Measurements from ENCODE around the gene SNRPA1. TPM values are rescaled to one million over a fixed set of nuclear protein-coding genes. Genes with fewer than 3 reads are reported as not detected.
A peak's percentile ranks its signal among the peaks of the same experiment; 100 is the strongest.

Gene SNRPA1
- polyA plus RNA-seq, 3 donors, result 57.3 to 63.6 (median 61.5) TPM

DNA sequence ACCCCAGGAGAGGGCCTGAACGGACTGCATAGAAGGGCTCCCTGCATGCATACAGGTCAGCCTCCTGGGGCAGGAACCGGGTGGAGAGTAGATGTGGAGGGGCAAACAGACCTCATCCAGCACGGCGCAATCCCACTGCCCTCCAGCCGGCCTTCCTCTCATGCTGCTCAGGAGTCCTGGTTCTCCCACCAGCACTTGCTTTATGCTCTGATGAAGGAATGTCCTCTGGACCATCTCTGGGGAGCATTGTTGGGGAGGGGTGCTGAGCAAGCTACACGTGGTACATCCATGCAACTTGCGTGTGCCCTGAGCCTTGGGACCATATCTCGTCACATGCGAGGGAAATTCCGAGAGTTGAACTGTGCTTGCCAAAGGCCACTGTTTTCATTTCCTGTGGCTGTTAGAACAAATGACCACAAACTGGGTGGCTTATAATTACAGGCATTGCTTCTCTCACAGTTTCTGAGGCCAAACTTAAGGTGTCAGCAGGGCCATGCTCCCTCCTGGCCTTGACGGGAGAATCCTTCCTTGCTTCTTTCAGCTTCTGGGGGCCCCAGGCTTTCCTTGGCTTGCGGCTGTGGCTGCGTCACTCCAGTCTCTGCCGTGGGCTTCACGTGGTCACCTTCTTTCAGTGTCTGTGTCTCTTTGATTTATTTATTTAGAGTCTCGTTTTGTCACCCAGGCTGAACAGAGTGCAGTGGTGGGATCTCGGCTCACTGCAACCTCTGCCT is 30.0 kb downstream of the SNRPA1 start:
- no peak for DNase-seq (ENCODE audit: low read depth in 3 of 3, low spot score in 2 of 3)

DNA sequence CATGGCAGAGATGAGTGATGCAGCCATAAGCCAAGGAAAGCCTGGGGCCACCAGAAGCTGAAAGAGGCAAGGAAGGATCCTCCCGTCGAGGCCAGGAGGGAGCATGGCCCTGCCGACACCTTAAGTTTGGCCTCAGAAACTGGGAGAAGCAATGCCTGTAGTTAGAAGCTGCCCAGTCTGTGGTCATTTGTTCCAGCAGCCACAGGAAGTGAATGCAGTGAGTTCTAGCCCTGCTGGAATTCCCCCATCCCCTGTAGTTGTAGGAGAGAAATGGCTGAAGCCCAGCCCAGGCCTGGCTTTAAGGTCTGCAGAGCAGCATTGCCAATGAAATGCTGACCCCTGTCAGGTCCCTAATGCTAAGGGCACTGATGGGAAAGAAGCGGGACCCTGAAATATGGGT is 31.0 kb downstream of the SNRPA1 start:
- no peak for DNase-seq (ENCODE audit: low read depth in 3 of 3, low spot score in 2 of 3)

DNA sequence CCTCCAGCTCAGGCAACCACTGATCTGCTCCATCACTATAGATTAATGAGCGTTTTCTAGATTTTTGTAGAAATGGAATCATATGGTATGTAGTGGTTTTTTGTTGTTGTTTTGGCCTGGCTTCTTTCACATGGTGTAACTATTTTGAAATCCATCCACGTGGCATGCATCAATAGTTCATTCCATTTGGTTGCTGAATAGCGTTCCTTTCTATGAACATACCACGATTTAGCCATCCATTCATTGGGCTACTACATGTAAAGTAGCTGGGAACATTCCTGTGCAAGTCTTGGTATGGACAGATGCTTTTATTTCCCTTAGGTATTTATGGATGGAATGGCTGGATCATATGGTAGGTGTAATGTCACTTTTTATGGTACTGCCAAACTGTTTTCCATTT is 32.5 kb downstream of the SNRPA1 start:
- DNase-seq (ENCODE audit: low read depth in 3 of 3, low spot score in 2 of 3), result no peak

DNA sequence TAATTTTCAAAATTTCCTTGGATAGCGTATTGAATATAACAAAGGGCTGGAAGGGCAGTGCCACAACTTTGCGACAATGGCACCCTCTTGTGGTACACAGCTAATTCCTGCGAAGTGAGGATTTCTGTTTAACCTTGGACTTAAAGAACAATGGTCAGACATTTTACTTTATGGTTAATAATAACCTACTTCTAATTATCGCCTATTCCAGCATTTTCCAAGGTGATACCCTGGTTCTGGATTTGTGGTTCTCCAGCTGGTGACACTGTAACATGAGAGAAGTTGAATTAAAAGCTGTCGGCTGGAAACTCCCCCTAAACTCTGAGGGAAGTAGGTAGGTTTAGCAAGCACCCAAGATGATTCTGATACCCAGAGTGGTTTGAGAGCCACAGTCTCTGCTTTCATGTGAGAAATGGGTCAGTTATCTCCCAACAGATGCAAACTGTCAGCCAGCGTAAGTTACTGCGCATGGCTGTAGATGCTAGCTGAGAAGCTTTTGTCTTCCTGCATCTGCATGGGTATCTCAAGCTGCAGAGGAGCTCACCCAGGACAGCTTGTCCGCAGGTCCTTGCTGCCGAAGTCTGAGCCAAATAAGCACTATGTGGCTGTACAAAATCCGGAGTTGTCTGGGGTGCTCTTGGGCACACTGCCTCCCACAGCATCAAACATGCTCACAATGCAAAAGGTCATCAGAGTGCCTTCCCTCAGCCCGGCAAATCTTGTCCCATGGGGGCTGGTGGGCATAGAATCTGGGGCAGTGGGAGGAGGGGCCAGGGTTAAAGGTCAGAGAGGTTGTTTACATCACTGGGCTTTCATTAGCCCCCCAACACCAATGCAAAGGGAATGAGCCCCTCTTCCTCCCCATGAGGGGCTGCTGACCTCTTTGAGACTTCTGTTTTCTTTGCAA is 36.6 kb downstream of the SNRPA1 start:
- DNase-seq (ENCODE audit: low read depth in 3 of 3, low spot score in 2 of 3), result peak in 1 of 3 donors; percentile 69

DNA sequence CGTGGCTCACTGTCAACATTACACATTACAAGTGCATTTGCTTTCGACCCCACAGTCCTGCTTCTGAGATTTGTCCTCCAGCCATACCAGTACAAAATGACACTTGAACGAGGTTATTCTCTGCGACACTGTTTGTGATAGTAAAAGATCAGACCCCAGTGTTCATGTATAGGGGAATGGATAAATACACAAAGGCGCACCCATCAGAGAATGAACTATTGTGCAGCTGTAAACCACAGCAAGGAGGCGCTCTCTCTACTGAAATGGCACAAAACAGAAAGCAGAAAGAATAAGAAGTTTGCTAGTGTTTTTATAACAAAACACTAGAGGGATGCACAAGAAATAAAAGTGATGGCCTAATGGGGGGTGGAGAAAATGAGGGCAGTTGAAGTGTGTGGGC is 38.3 kb downstream of the SNRPA1 start:
- DNase-seq (ENCODE audit: low read depth in 3 of 3, low spot score in 2 of 3), result no peak

DNA sequence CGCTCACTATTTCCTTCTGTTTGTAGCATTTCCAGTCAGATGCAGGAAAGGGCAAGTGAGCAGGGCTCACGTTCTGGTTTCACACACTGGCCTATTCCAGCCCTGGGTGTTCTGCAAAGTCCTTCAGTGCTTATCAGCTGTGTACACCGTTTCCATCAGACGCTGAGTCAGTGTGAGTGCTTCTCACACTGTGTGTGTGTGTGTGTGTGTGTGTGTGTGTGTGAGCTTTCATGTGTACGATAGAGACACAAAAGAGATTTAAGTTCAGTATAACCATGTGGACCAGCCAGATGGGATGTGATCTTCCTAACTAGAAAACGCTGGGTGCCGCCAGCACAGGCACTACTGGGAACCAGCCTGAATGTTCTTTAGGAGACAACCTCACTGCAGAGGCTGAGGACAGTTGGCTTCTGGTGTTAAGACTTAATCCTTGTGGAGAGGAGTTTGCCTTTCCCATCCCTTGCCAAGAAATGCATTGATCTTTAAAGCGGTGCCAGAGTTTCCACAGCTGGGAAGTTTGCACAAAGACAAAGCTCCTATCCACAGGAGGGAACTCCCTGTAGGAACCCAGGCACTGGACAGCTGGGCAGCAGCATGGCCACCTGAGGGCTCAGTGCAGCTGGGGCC is 39.3 kb downstream of the SNRPA1 start:
- DNase-seq (ENCODE audit: low read depth in 3 of 3, low spot score in 2 of 3), result no peak

DNA sequence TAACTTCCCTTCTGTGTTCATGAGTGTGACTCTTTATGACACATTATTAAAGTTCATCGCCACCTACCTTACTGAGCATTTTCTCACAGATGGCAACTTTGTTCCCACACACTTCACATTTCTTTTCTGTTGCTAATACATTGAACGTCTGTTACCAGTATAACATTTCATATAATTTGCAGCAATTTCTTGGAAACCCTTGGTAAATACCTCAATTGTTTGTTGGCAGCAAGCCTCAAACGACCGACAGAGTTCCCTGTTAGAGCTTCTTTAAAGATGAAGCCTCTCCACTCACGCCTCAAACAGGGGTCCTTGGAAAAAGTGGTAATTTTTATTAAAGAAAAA is 40.0 kb downstream of the SNRPA1 start:
- DNase-seq (ENCODE audit: low read depth in 3 of 3, low spot score in 2 of 3), result no peak

DNA sequence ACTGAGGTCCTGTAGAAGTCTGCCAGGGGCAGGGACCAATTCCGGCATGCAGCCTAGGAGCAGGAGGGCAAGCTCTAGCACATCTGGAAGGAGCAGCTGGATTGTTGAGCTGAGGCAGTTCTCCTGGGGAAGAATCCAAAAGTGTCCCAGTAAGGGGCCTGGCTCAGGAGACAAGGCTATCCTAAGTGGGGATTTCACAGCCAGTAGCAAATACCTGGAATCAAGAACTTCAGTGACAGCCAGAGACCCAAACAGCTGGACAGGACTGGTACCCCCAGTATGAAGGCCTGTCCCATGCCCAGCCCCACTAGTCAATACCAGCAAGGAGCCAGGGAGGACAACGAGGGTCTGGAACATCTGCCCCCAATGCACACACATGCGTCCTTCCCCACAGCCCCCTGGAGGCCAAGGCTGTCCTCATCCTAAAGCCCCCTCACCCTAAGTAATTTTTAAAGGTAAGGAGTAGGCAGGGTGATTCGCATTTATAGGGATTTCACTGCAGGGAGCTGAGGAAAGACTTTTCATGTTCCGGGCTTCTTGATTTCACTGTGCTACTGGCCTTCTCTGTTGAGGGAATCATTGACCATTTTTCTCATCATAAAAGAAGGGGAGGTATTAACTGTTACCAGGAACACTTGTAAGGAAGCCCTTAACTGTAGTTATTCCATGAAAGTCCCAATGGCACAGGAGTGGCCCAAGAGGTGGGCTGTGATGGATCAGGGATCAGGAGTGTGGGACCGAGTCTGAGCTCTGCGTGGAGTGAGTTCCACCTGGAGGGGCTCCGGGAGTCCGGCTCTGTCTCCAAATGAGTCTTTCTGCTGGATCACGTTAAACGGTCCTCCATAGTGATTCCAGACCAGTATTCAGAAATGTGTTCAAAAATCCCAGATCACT is 40.6 kb downstream of the SNRPA1 start:
- no peak for DNase-seq (ENCODE audit: low read depth in 3 of 3, low spot score in 2 of 3)

DNA sequence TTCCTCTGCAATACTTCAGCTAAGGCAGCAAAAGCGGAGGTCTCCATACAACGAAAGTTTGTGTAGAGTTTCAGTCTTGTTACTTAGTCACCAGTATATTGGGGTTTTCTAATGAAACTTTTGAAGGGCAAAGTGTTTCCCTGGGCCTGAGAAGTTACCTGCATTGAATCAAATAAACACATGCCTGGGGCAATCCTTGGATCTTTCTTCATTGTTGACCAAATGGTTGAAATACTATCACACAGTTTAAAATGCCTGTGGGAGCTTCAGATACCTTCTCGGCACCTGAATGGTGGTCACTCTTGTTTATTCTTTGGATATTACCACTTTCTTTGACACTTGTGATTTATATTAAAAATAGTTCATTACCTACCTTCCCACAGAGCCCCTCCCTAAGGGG is 42.2 kb downstream of the SNRPA1 start:
- DNase-seq (ENCODE audit: low read depth in 3 of 3, low spot score in 2 of 3), result no peak

DNA sequence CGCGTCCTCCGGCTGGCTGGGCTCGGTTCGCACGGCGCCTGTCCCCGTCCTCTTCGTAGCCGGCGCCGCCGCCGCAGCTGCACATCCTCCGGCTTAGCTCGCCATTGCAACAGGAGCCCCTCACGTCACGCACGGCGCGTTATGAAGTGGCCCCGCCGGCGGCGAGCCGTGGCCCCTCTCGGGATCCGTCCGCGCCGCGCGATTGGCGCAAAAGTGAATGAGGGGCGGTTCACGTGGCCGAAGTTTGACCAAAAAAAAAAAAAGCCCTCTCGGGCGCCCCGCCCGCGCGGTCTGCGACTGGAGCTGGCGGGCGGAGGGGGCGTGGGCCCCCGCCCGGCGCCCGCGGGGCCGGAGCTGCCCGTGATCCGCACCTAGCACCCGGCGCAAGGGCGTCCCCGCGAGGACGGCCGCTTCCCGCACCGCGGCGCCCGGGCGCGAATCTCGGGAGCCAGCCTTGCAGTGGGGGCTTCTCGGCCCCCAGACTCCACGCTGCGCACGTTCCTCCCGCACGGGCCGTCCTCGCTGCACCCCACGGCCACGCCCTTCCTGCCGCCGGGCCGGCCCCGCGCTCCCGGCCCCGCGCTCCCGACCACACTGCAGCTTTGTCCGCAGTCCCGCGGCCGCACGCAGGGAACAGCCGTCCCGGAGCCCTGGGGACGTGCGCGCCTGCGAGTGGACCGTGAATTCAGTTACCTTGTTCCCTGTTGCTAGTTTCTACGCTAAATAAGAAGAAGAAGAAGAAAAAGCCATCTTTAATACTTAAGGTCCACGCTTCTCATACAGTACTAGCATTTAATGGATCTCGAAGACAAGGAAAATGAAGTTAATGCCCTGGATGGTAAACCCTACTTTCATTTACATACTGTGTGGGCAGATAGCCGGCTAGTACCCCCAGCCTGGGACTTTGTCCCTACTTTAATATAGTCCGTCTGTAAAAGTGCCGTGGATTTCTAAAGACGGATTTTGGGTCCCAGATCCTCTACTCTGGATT is 42.9 kb downstream of the SNRPA1 start, which contains the start of gene CHSY1:
Gene CHSY1, minus strand, starts transcription at position 219 of the 991 bp plus-strand sequence. CDS start 592 bp downstream, outside the sequence.
- peak; percentile 77 to 84 (median 82) for DNase-seq (ENCODE audit: low read depth in 3 of 3, low spot score in 2 of 3)

DNA sequence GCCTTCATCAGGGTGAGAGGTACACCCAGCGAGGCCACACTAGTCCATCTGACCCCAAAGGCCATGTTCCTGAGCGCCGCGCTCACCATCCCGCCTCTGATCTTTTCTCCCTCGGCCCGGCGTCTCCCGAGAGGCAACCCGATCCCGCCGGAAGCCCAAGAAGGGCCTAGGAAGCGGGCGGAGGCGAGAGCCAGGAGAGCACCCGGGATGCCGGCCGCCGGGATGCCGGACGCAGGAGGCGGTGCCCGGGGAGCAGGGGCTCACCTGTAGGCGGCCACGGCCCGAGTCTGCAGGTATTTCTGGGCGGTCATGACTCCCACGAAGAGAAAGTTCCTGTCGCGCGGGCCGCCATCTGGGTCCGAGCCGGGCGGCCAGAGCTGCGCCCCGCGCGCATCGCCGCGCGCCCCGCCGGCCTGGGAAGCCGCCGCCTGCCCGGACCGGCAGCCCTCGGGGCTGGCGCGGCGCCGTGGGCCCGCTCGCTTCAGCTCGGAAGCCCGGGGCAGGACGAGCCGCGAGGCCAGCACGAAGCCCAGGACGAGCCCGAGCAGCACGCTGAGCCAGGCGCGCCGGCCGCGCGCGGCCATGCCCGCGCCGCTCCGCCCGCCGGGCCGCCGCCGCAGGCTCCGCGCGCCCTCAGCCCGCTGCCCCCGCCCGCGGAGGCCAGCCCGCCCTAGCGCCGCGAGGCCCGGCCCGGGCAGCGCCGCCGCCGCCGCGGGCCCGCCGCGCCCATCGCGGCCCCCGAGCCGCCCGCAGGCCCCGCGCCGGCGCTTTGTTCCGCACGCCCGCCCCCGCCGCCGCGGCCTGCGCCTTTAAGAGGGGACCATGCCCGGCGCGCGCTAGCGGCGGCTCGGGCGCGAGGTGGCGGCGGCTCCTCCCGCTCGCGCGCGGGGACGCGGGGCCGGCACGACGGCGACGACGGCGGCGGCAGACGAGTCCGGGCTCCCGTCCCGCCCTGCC is 43.9 kb downstream of the SNRPA1 start:
- DNase-seq (ENCODE audit: low read depth in 3 of 3, low spot score in 2 of 3), result no peak

DNA sequence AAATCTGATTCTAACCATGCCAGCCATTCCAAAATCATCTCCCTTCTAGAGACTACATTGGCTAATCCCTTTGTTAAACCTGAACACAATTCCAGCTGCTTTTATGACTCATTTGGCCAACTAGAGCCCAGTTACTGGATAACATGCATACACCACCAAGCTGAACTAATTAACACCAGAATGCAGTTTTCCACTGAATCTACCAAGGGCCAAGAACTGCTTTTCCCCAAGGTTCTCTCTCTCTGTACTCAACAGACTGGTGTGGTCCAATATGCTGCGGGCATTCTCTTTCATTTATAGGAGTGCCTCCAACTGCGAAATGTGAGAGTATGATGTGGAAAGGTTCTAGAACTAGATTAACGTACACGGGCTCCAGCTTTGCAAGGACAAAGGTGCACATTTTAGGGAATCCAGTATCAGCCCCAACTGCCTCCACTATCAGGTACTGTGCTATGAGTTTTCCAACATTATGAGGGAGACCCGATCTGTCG is 44.7 kb downstream of the SNRPA1 start:
- DNase-seq (ENCODE audit: low read depth in 3 of 3, low spot score in 2 of 3), result no peak

DNA sequence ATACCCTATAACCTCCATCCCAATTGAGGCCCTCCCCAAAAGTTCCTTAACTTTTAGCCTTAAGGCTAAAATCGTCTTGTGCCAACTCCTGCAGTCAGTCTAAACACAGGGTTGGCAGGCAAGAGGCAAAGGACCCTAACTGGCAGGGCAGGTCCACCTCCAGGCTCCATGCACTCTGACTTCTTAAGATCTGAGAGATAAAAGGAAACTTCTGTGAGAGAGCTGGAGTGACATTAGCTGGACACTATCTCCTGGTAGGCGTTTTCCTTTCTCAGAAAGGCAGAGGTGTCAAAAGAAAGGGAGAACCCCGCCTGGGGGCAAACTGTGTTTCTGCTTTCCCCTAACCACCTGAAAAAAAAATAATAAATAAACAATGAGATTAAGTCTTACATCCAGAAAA is 46.8 kb downstream of the SNRPA1 start:
- no peak for DNase-seq (ENCODE audit: low read depth in 3 of 3, low spot score in 2 of 3)

DNA sequence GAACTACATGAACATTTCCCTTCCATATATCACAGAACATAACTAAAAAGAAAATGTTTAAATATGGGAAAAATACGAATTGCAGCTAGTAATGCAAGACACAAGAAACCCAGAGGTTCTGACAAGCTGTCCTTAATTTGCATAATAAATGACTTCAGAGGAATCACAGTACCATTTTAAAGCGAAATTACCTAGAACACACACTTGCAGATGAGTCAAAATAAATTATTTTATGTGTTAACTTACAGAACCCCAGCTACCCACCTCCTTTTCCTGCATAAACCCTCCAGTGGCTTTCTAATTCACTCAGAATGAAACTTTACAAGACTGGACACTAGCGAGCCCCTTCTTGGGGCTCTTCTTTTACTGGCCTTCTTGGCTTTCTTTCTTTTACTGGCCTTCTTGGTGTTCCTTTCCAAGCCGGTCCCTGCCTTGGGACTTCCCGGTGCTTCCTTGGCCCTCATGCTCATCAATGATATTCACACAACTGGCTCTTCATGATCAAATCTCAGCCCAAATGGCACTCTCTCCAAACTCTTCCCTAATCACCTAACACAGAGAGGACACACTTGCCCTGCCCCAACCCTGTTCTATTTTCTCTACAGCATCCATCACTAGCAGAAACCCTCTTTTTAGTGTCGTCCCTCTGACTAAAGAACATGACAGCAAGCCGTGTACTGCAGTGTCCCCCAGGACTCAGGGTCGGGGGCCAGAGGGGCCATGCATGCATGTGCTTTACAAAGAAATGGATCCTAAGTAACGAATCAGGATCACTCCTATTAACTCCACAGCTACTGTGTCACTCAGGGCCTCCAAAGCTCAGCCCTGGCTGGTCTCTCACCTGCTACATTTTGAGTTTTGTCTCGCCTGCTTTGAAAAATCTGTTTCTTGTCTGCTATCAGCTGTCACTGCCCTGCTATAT is 48.0 kb downstream of the SNRPA1 start:
- DNase-seq (ENCODE audit: low read depth in 3 of 3, low spot score in 2 of 3), result no peak

DNA sequence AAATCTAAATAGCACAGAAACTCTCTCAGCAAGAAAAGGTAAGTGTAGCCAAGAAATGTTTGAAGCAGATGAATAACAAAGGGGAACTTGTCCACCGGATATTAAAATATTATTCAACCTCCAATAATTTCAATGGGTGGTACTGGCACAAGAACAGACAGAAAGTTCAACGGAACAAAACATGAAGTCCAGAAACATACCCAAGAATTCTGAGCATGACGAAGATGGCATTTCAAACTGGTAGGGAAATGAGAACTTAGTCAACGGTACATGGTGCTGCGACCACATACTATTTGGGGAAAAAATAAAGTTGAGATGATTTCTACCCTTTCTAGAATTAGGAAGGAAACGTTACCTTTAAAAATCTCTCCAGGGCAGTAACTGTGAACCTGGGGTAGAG is 48.7 kb downstream of the SNRPA1 start:
- DNase-seq (ENCODE audit: low read depth in 3 of 3, low spot score in 2 of 3), result no peak

DNA sequence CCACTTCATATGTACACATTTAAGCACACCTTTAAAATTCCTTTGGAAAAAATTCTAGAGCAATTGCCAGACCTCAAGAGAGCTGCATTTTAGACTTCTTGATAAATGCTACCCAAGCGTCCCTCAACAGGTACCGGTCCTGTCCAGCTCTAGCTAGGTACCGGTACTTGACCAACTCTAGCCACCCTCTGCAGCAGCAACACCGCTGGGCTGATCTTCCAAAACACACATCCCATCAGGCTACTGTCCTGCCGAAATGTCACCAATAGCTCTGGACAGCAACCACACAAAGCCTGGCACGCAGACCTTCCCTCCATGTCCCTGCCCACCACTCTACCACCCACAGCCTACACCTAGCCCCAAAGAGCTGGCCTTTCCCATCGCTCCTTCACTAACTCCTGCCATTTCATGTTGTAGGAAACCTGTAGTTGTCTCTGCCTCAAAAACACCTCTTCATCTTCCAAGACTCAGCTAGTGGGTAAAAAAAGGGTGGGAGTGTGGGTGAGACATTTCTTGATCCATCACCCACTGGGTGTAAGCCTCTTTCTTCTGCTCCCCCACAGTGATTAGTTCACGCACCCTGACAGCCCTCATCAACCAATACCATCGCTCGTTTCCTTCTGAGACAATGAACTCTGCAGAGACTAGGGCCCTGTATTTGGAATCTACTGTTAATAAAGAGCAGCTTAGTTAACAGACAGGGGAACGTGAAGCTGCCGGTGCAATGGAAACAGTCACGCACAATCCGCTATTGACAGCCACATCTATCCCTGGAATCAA is 50.0 kb downstream of the SNRPA1 start:
- DNase-seq (ENCODE audit: low read depth in 3 of 3, low spot score in 2 of 3), result no peak
